Liver (tissue), 9 donors: ENCODE measurements around the gene SPOP. TPM values are rescaled to one million over a fixed set of nuclear protein-coding genes. Genes with fewer than 3 reads are reported as not detected.

ENCODE experiments used
- DNase-seq: peaks from one replicate; pipeline ENCODE4 v3.0.0-alpha.2; 2017; ENCODE audit warnings: low spot score
- H3K27ac ChIP-seq, 2 donors: one replicate each; pipeline ENCODE4 v1.7.0; 2013; ENCODE audit warnings: inconsistent platforms in 2 of 2, low read length in 2 of 2, control low read depth in 1 of 2, low read depth in 1 of 2, mild to moderate bottlenecking in 1 of 2
- H3K27me3 ChIP-seq, 4 donors: one replicate each; pipeline versions ENCODE4 v1.6.1 to v1.7.0; 2013; ENCODE audit warnings: low read length in 3 of 4, inconsistent platforms in 1 of 4, mild to moderate bottlenecking in 1 of 4, moderate library complexity in 1 of 4; ENCODE audit not compliant: control insufficient read depth in 4 of 4, insufficient read depth in 4 of 4
- H3K36me3 ChIP-seq, 4 donors: one replicate each; pipeline versions ENCODE4 v1.6.1 to v1.7.0; 2013; ENCODE audit warnings: low read length in 3 of 4, mild to moderate bottlenecking in 3 of 4, low read depth in 1 of 4, moderate library complexity in 1 of 4; ENCODE audit not compliant: control insufficient read depth in 4 of 4, insufficient read depth in 3 of 4
- H3K4me1 ChIP-seq, 4 donors: one replicate each; pipeline versions ENCODE4 v1.6.1 to v1.7.0; 2013; ENCODE audit warnings: low read length in 3 of 4, mild to moderate bottlenecking in 3 of 4, moderate library complexity in 1 of 4; ENCODE audit not compliant: control insufficient read depth in 4 of 4, insufficient read depth in 4 of 4
- H3K4me3 ChIP-seq, 3 donors: one replicate each; pipeline versions ENCODE4 v1.6.1 to v1.7.0; 2013; ENCODE audit warnings: low read length in 3 of 3, control low read depth in 1 of 3, low read depth in 1 of 3, mild to moderate bottlenecking in 1 of 3
- H3K9ac ChIP-seq, 2 donors: one replicate each; pipeline ENCODE4 v1.7.0; 2013; ENCODE audit warnings: low read length in 2 of 2, mild to moderate bottlenecking in 2 of 2, moderate library complexity in 2 of 2, control low read depth in 1 of 2, low read depth in 1 of 2
- H3K9me3 ChIP-seq, 4 donors: one replicate each; pipeline versions ENCODE4 v1.6.1 to v1.7.0; 2013; ENCODE audit warnings: low read length in 3 of 4; ENCODE audit not compliant: control insufficient read depth in 4 of 4
- ATF3 ChIP-seq: IDR thresholded peaks from 2 replicates; pipeline ENCODE4 v1.6.1; 2016; ENCODE audit warnings: antibody characterized with exemption
- EGR1 ChIP-seq, 2 donors: IDR thresholded peaks; 2 replicates each; pipeline ENCODE4 v1.6.1; 2016 to 2018; ENCODE audit warnings: antibody characterized with exemption in 2 of 2, low read depth in 2 of 2
- FOXA1 ChIP-seq: IDR thresholded peaks from 2 replicates; pipeline ENCODE4 v1.6.1; 2016; ENCODE audit warnings: antibody characterized with exemption
- GABPA ChIP-seq, 2 donors: IDR thresholded peaks in 1 of 2; conservative IDR thresholded peaks in 1 of 2; 2 replicates each; pipeline ENCODE4 v1.6.1; 2016; ENCODE audit warnings: antibody characterized with exemption in 2 of 2, mild to moderate bottlenecking in 1 of 2, moderate library complexity in 1 of 2
- HNF4A ChIP-seq, 2 donors: conservative IDR thresholded peaks; 2 replicates each; pipeline ENCODE4 v1.6.1; 2016; ENCODE audit warnings: antibody characterized with exemption in 2 of 2, mild to moderate bottlenecking in 2 of 2
- HNF4G ChIP-seq: IDR thresholded peaks from 2 replicates; pipeline ENCODE4 v1.6.1; 2016; ENCODE audit warnings: antibody characterized with exemption
- JUND ChIP-seq, 2 donors: IDR thresholded peaks; 2 replicates each; pipeline ENCODE4 v1.6.1; 2016; ENCODE audit warnings: antibody characterized with exemption in 2 of 2
- NR2F2 ChIP-seq: IDR thresholded peaks from 2 replicates; pipeline ENCODE4 v1.6.1; 2016; ENCODE audit warnings: antibody characterized with exemption
- RAD21 ChIP-seq, 2 donors: IDR thresholded peaks; 2 replicates each; pipeline ENCODE4 v1.6.1; 2016; ENCODE audit warnings: antibody characterized with exemption in 2 of 2, mild to moderate bottlenecking in 2 of 2
- REST ChIP-seq: IDR thresholded peaks from 2 replicates; pipeline ENCODE4 v1.6.1; 2016; ENCODE audit warnings: antibody characterized with exemption, mild to moderate bottlenecking
- RXRA ChIP-seq, 2 donors: IDR thresholded peaks; 2 replicates each; pipeline ENCODE4 v1.6.1; 2017 to 2018; ENCODE audit warnings: antibody characterized with exemption in 2 of 2, mild to moderate bottlenecking in 1 of 2
- SP1 ChIP-seq: IDR thresholded peaks from 2 replicates; pipeline ENCODE4 v1.6.1; 2018; ENCODE audit warnings: antibody characterized with exemption, mild to moderate bottlenecking
- TAF1 ChIP-seq: conservative IDR thresholded peaks from 2 replicates; pipeline ENCODE4 v1.6.1; 2016; ENCODE audit warnings: antibody characterized with exemption, mild to moderate bottlenecking
- YY1 ChIP-seq: IDR thresholded peaks from 2 replicates; pipeline ENCODE4 v1.6.1; 2016; ENCODE audit warnings: antibody characterized with exemption, mild to moderate bottlenecking
- ZBTB33 ChIP-seq: IDR thresholded peaks from 2 replicates; pipeline ENCODE4 v1.6.1; 2016; ENCODE audit warnings: antibody characterized with exemption
- WGBS: extraction: QIAGEN DNeasy Blood & Tissue Kit; methylation state at CpG from one replicate; pipeline ENCODE4 v1.1.7; 2013; 5-methylcytosine and 5-hydroxymethylcytosine counted together
- polyA plus RNA-seq, 2 donors: library from polyadenylated mRNA; stranded (reverse) in 1 of 2; unstranded in 1 of 2; fragments of 200-250 nt in 1 of 2; fragments of >200 nt in 1 of 2; fragmentation: Nextera tagmentation in 1 of 2; extraction: Ambion mirVana in 1 of 2; gene quantifications; one replicate each; pipeline versions ENCODE4 v1.2.1 to v1.2.3, GENCODE V29; 2013 to 2015
- total RNA-seq, 2 donors: library from RNA; depleted of rRNA; stranded (reverse); fragments of >200 nt; gene quantifications; one replicate each; pipeline ENCODE4 v1.2.3, GENCODE V29; 2014
- TF ChIP-seq, protein P1 (sequence below): IDR thresholded peaks from 2 replicates; pipeline ENCODE4 v1.6.1; 2016; ENCODE audit warnings: antibody characterized with exemption
- TF ChIP-seq, protein P2 (sequence below): fragments of 150-350 bp; IDR thresholded peaks from 2 replicates; pipeline ENCODE4 v1.5.1; 2017; ENCODE audit warnings: improper control_type of control experiment, low read depth, low read length; ENCODE audit not compliant: missing input control
- donor health status: healthy.
- donor health status: healthy.
- donor health status: healthy.
- donor health status: healthy.
- donor health status: healthy.

The SPOP gene
- total and polyA plus RNA-seq, 4 donors = 21.6 to 50.8 (median 42.4) TPM

GRCh38 chr17:49585422-49586027 lies 92.4 kb downstream of the SPOP start:
- DNase-seq = no peak
- 73% methylated on average over 3 of the region's 3 CpGs for WGBS
- Histone ChIP-seq H3K9ac (no peak overlapping the region), H3K27me3 (no peaks in the 10 kb centered on the region), H3K27ac (no peak overlapping the region), H3K4me1 (no peaks in the 10 kb centered on the region), H3K36me3 (no peaks in the 10 kb centered on the region), H3K4me3 (no peak overlapping the region), H3K9me3 (no peaks in the 10 kb centered on the region)
- TF ChIP-seq JUND (IDR thresholded peaks at IDR 0.05) (no peak), ZBTB33 (no peak), GABPA (IDR thresholded peaks at IDR 0.05 in 1 of 2, conservative IDR thresholded peaks at IDR 0.05 in 1 of 2) (no peak), SP1 (no peak), HNF4G (no peak), HNF4A (conservative IDR thresholded peaks at IDR 0.05) (no peak), TAF1 (no peak), FOXA1 (no peak), ATF3 (no peak), NR2F2 (no peak), RXRA (IDR thresholded peaks at IDR 0.05) (no peak), YY1 (no peak)

DNA sequence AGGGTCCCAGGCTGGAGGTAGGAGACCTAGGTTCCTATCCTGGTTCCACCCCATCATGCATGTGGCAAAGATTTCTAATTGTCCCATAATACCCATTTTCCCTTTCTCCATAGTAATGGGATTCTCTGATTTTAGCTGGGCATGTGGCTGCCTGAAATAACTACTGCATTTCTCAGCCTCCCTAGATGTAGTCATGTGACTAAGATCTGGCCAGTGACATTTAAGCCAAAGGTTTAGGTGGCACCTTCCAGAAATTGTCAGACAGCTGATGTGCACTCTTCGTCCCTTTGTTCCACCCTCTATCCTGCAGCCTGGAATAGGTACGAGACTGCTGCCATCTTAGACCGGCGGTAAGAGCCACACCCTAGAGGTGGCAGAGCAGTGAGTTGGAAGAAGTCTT lies 94.0 kb downstream of the SPOP start:
- H3K4me1 ChIP-seq = no peaks in the 10 kb centered on the region
- H3K27me3 ChIP-seq = no peaks in the 10 kb centered on the region
- DNase-seq = no peak
- H3K36me3 ChIP-seq = no peaks in the 10 kb centered on the region
- 96% methylated on average over 4 of the region's 4 CpGs for WGBS
- no peak overlapping the region for H3K9ac ChIP-seq
- H3K27ac ChIP-seq = no peak overlapping the region
- TF ChIP-seq ATF3 (no peak), NR2F2 (no peak), HNF4G (no peak), SP1 (no peak), RAD21 (IDR thresholded peaks at IDR 0.05) (no peak), REST (no peak), JUND (IDR thresholded peaks at IDR 0.05) (no peak), EGR1 (IDR thresholded peaks at IDR 0.05; ENCODE audit: low read depth in 2 of 2) (no peak), FOXA1 (no peak), ZBTB33 (no peak), YY1 (no peak)
- TF ChIP-seq, protein P1, sequence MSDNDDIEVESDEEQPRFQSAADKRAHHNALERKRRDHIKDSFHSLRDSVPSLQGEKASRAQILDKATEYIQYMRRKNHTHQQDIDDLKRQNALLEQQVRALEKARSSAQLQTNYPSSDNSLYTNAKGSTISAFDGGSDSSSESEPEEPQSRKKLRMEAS = no peak
- TF ChIP-seq, protein P2, sequence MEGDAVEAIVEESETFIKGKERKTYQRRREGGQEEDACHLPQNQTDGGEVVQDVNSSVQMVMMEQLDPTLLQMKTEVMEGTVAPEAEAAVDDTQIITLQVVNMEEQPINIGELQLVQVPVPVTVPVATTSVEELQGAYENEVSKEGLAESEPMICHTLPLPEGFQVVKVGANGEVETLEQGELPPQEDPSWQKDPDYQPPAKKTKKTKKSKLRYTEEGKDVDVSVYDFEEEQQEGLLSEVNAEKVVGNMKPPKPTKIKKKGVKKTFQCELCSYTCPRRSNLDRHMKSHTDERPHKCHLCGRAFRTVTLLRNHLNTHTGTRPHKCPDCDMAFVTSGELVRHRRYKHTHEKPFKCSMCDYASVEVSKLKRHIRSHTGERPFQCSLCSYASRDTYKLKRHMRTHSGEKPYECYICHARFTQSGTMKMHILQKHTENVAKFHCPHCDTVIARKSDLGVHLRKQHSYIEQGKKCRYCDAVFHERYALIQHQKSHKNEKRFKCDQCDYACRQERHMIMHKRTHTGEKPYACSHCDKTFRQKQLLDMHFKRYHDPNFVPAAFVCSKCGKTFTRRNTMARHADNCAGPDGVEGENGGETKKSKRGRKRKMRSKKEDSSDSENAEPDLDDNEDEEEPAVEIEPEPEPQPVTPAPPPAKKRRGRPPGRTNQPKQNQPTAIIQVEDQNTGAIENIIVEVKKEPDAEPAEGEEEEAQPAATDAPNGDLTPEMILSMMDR = no peak
- H3K4me3 ChIP-seq = no peak overlapping the region
- H3K9me3 ChIP-seq = no peaks in the 10 kb centered on the region
